PC-9 (cell line): ENCODE measurements around the gene TP53BP2. TPM values are rescaled to one million over a fixed set of nuclear protein-coding genes. Genes with fewer than 3 reads are reported as not detected.

Source experiments
- BruUV-seq: library from RNA; stranded (reverse); fragments of 400-500 nt; replicated peaks from 2 replicates; lab custom pipeline; 2021; lab: Mats Ljungman, UMichigan
- CTCF ChIA-PET: fragments of 300-600 bp; sonication (Branson Sonifier 250); formaldehyde crosslinking; loops from one replicate; lab custom pipeline; 2022; ENCODE audit warnings: antibody characterized with exemption; lab: Charles Lee
- POLR2A ChIA-PET: fragments of 300-600 bp; sonication (Branson Sonifier 250); formaldehyde crosslinking; loops from one replicate; lab custom pipeline; 2022; ENCODE audit warnings: antibody characterized with exemption; ENCODE audit not compliant: unreplicated experiment; lab: Charles Lee
- DNase-seq, 2 experiments: peaks; one replicate each; pipeline versions ENCODE4 v3.0.0 to v3.0.0-alpha.2; 2015 to 2022; ENCODE audit warnings: mixed read lengths in 1 of 2
- H2AFZ ChIP-seq: fragments of 200-600 bp; sonication (generic); 2 replicates; pipeline ENCODE4 v1.8.1; 2017; ENCODE audit warnings: antibody characterized with exemption
- H3F3A ChIP-seq: fragments of 200-600 bp; sonication (generic); 2 replicates; pipeline ENCODE4 v1.8.1; 2017; ENCODE audit warnings: antibody characterized with exemption, mild to moderate bottlenecking, low read depth; ENCODE audit not compliant: insufficient read depth
- H3K27ac ChIP-seq: fragments of 200-600 bp; sonication (generic); 2 replicates; pipeline ENCODE4 v1.6.1; 2016; ENCODE audit warnings: mixed run types
- H3K27me3 ChIP-seq: fragments of 200-600 bp; sonication (generic); 2 replicates; pipeline ENCODE4 v1.6.1; 2016; ENCODE audit warnings: low read depth, mixed run types; ENCODE audit not compliant: insufficient read depth
- H3K36me3 ChIP-seq: fragments of 200-600 bp; sonication (generic); 2 replicates; pipeline ENCODE4 v1.6.1; 2016; ENCODE audit warnings: low read depth, mixed run types
- H3K4me1 ChIP-seq: fragments of 200-600 bp; sonication (generic); replicated peaks from 2 replicates; pipeline ENCODE4 v1.6.1; 2016; ENCODE audit warnings: mixed run types; ENCODE audit not compliant: insufficient read depth
- H3K4me2 ChIP-seq: fragments of 200-600 bp; sonication (generic); 2 replicates; pipeline ENCODE4 v1.6.1; 2017; ENCODE audit warnings: mixed run types
- H3K4me3 ChIP-seq: fragments of 200-600 bp; sonication (generic); 2 replicates; pipeline ENCODE4 v1.6.1; 2016; ENCODE audit warnings: mixed run types
- H3K79me2 ChIP-seq: fragments of 200-600 bp; sonication (generic); 2 replicates; pipeline ENCODE4 v1.6.1; 2017; ENCODE audit warnings: low read depth, mixed run types
- H3K9me2 ChIP-seq: fragments of 200-600 bp; sonication (generic); 2 replicates; pipeline ENCODE4 v1.8.1; 2017; ENCODE audit warnings: mild to moderate bottlenecking; ENCODE audit not compliant: insufficient read depth
- H3K9me3 ChIP-seq: fragments of 200-600 bp; sonication (generic); 2 replicates; pipeline ENCODE4 v1.8.1; 2016; ENCODE audit warnings: low read depth; ENCODE audit not compliant: insufficient read depth
- H4K20me1 ChIP-seq: fragments of 200-600 bp; sonication (generic); 2 replicates; pipeline ENCODE4 v1.8.1; 2017; ENCODE audit not compliant: insufficient read depth
- EZH2 ChIP-seq: fragments of 200-600 bp; sonication (generic); IDR thresholded peaks from 2 replicates; pipeline ENCODE4 v1.8.0; 2017; ENCODE audit warnings: antibody characterized with exemption, low read depth
- intact Hi-C: fragments of 100-400 bp; cut with micrococcal nuclease; formaldehyde crosslinking; loops from one replicate; pipeline ENCODE4 v1.10.0; 2022; ENCODE audit not compliant: unreplicated experiment
- total RNA-seq: library from RNA; stranded (reverse); gene quantifications from 2 replicates; pipeline ENCODE4 v1.2.3, GENCODE V29; 2021
- TF ChIP-seq, protein P1 (sequence below): fragments of 200-600 bp; sonication (generic); conservative IDR thresholded peaks from 2 replicates; pipeline ENCODE4 v1.6.1; 2017; ENCODE audit warnings: mixed run types, antibody characterized with exemption, mild to moderate bottlenecking, moderate library complexity

Gene TP53BP2
- total RNA-seq, 1 experiment from 2014 or later, result 63.1 TPM

GRCh38 chr1:223763881-223764280 is 81.9 kb downstream of the TP53BP2 start:
- no peak overlapping the region for H2AFZ ChIP-seq
- POLR2A ChIA-PET, result no interaction called here
- no peaks in the 10 kb centered on the region for H3K79me2 ChIP-seq
- intact Hi-C loops, result no loop called here
- CTCF ChIA-PET, result no interaction called here
- H3F3A ChIP-seq, result peaks cover 63% of the 10 kb centered on the region
- no peaks in the 10 kb centered on the region for H4K20me1 ChIP-seq
- no TSS peak for BruUV-seq
- peaks cover 1% of the 10 kb centered on the region; the same call in 1 of the 2 replicates for H3K4me1 ChIP-seq
- no peaks in the 10 kb centered on the region for H3K9me2 ChIP-seq
- no peaks in the 10 kb centered on the region for H3K9me3 ChIP-seq
- no peak overlapping the region for H3K4me3 ChIP-seq
- no peak overlapping the region for H3K27ac ChIP-seq
- no peak overlapping the region for H3K4me2 ChIP-seq
- TF ChIP-seq EZH2, result no peak
- TF ChIP-seq, protein P1, sequence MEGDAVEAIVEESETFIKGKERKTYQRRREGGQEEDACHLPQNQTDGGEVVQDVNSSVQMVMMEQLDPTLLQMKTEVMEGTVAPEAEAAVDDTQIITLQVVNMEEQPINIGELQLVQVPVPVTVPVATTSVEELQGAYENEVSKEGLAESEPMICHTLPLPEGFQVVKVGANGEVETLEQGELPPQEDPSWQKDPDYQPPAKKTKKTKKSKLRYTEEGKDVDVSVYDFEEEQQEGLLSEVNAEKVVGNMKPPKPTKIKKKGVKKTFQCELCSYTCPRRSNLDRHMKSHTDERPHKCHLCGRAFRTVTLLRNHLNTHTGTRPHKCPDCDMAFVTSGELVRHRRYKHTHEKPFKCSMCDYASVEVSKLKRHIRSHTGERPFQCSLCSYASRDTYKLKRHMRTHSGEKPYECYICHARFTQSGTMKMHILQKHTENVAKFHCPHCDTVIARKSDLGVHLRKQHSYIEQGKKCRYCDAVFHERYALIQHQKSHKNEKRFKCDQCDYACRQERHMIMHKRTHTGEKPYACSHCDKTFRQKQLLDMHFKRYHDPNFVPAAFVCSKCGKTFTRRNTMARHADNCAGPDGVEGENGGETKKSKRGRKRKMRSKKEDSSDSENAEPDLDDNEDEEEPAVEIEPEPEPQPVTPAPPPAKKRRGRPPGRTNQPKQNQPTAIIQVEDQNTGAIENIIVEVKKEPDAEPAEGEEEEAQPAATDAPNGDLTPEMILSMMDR, result no peak
- H3K36me3 ChIP-seq, result peaks cover 55% of the 10 kb centered on the region
- DNase-seq, result no peak
- H3K27me3 ChIP-seq, result no peaks in the 10 kb centered on the region

GRCh38 chr1:223763251-223763650 is 82.5 kb downstream of the TP53BP2 start:
- intact Hi-C loops, result no loop called here
- CTCF ChIA-PET, result interaction anchor here (0.6 to 0.7 kb wide), 2 partner anchors 14 to 395 kb away, joined by 4 to 5 read pairs; no protein-coding TSS in a partner anchor
- Histone ChIP-seq H3K4me3 (no peak overlapping the region), H3K4me2 (no peak overlapping the region), H3K36me3 (peaks cover 54% of the 10 kb centered on the region), H3K27me3 (no peaks in the 10 kb centered on the region), H3F3A (peaks cover 63% of the 10 kb centered on the region), H3K27ac (no peak overlapping the region), H3K4me1 (no peaks in the 10 kb centered on the region), H3K9me3 (no peaks in the 10 kb centered on the region), H2AFZ (no peak overlapping the region), H3K79me2 (no peaks in the 10 kb centered on the region), H4K20me1 (no peaks in the 10 kb centered on the region), H3K9me2 (no peaks in the 10 kb centered on the region)
- DNase-seq, result no peak
- TF ChIP-seq EZH2, result no peak
- TF ChIP-seq, protein P1, result no peak
- BruUV-seq, result no TSS peak
- POLR2A ChIA-PET, result no interaction called here

GRCh38 chr1:223761411-223761810 is 84.3 kb downstream of the TP53BP2 start:
- TF ChIP-seq EZH2, result no peak
- TF ChIP-seq, protein P1, result no peak
- Histone ChIP-seq H3K27me3 (no peaks in the 10 kb centered on the region), H3K27ac (no peak overlapping the region), H2AFZ (no peak overlapping the region), H3K9me2 (no peaks in the 10 kb centered on the region), H3K4me1 (no peaks in the 10 kb centered on the region), H3F3A (peaks cover 59% of the 10 kb centered on the region), H3K4me3 (no peak overlapping the region), H3K4me2 (no peak overlapping the region), H3K9me3 (no peaks in the 10 kb centered on the region), H3K79me2 (no peaks in the 10 kb centered on the region), H3K36me3 (peaks cover 56% of the 10 kb centered on the region), H4K20me1 (no peaks in the 10 kb centered on the region)
- ChIA-PET POLR2A (no interaction called here), CTCF (no interaction called here)
- intact Hi-C loops, result no loop called here
- no TSS peak for BruUV-seq
- DNase-seq, result no peak
